A673 (cell line): Measurements from ENCODE around the gene GATB.

ENCODE experiments used
- EZH2 ChIP-seq: fragments of 200-600 bp; sonication (generic); IDR thresholded peaks from 2 replicates; pipeline ENCODE4 v1.6.1; 2017; ENCODE audit warnings: borderline replicate concordance, low read depth, mild to moderate bottlenecking, mixed read lengths, antibody characterized with exemption, low read length; ENCODE audit not compliant: poor library complexity, severe bottlenecking
- TF ChIP-seq, protein P1 (sequence below): fragments of 300-800, 200-600 bp; sonication (generic); conservative IDR thresholded peaks from 2 replicates; pipeline ENCODE4 v1.5.1; 2017; ENCODE audit warnings: low read depth, mild to moderate bottlenecking, antibody characterized with exemption, low read length, moderate library complexity, mixed read lengths

DNA sequence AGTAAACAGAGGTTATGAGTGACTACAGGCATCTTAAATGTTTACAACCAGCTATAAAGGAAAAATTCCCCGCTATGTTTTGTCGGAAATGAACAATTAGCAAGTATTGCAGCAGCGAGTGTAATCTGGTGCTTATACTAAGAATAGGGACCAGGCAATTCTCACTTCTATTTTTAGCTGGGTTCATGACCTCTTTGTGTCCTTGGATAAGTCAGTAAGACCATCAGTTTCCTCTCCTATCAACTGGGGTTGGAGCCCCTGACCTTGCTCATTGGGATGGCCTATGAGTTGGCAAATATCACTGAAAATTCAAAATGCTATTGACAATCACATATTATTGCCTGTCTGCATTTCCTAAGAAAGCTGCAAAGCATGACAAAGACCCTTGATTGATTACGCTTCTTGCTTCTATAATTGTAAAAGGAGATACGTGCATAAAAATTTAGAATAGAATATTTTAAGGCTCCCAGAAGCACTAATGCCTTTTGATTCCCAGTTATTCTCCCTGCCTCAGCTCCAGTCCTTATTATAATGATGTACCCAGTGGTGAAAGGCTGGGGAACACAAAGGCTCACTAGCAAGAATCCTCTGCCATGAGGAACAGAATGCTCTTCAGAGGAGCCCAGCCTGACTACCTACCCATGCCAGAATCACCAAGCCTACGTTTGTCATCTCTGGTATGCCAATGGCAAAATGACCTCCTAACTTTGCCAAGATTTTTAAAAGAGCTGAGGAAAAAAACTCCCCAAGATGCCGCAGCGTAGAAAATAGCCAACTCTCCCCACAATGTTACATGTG lies 21.9 kb downstream of the GATB start:
- TF ChIP-seq, protein P1, sequence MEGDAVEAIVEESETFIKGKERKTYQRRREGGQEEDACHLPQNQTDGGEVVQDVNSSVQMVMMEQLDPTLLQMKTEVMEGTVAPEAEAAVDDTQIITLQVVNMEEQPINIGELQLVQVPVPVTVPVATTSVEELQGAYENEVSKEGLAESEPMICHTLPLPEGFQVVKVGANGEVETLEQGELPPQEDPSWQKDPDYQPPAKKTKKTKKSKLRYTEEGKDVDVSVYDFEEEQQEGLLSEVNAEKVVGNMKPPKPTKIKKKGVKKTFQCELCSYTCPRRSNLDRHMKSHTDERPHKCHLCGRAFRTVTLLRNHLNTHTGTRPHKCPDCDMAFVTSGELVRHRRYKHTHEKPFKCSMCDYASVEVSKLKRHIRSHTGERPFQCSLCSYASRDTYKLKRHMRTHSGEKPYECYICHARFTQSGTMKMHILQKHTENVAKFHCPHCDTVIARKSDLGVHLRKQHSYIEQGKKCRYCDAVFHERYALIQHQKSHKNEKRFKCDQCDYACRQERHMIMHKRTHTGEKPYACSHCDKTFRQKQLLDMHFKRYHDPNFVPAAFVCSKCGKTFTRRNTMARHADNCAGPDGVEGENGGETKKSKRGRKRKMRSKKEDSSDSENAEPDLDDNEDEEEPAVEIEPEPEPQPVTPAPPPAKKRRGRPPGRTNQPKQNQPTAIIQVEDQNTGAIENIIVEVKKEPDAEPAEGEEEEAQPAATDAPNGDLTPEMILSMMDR = no peak
- no peak for TF ChIP-seq EZH2
